ENCODE measurements around the gene HTT. TPM values are rescaled to one million over a fixed set of nuclear protein-coding genes. Genes with fewer than 3 reads are reported as not detected.

HTT gene
- polyA plus RNA-seq, 4 donors: 28.6 to 41.3 (median 33.3) TPM

- DNase-seq (ENCODE audit: low read depth in 4 of 4, low spot score in 2 of 4): no peak
Observed at GRCh38 chr4:3284734-3285557, 210.5 kb downstream of the HTT start.

GRCh38 chr4:3285558-3286334 is 211.3 kb downstream of the HTT start:
- no peak for DNase-seq (ENCODE audit: low read depth in 4 of 4, low spot score in 2 of 4)

GRCh38 chr4:3286335-3287175 is 212.1 kb downstream of the HTT start:
- DNase-seq (ENCODE audit: low read depth in 4 of 4, low spot score in 2 of 4): no peak

- DNase-seq (ENCODE audit: low read depth in 4 of 4, low spot score in 2 of 4): no peak
Observed at GRCh38 chr4:3287271-3287971, 212.9 kb downstream of the HTT start.

- DNase-seq (ENCODE audit: low read depth in 4 of 4, low spot score in 2 of 4): no peak
Observed at GRCh38 chr4:3287972-3288570, 213.6 kb downstream of the HTT start.

GRCh38 chr4:3288571-3289094 is 214.2 kb downstream of the HTT start:
- DNase-seq (ENCODE audit: low read depth in 4 of 4, low spot score in 2 of 4): no peak

GRCh38 chr4:3290476-3290875 is 216.0 kb downstream of the HTT start:
- DNase-seq (ENCODE audit: low read depth in 4 of 4, low spot score in 2 of 4): no peak

GRCh38 chr4:3290889-3291321 is 216.4 kb downstream of the HTT start:
- DNase-seq (ENCODE audit: low read depth in 4 of 4, low spot score in 2 of 4): no peak

GRCh38 chr4:3291411-3291968 is 217.0 kb downstream of the HTT start:
- DNase-seq (ENCODE audit: low read depth in 4 of 4, low spot score in 2 of 4): no peak

- no peak for DNase-seq (ENCODE audit: low read depth in 4 of 4, low spot score in 2 of 4)
Observed at GRCh38 chr4:3291969-3292570, 217.6 kb downstream of the HTT start.

- DNase-seq (ENCODE audit: low read depth in 4 of 4, low spot score in 2 of 4): peak in 3 of 4 donors; percentile 70 to 85 (median 78)
Observed at GRCh38 chr4:3292571-3293400, 218.3 kb downstream of the HTT start, which contains the start of gene RGS12. TSS of gene RGS12 (plus strand) at chr4:3293021. CDS start at chr4:3316171, 23,150 bp downstream.

Other genes with a start within 250 kb of the HTT start
- 100 to 1,000 TPM; 233 to 278 (median 262) TPM for gene ADD1, start 230.8 kb upstream of the HTT start, polyA plus RNA-seq (ENCODE audit: insufficient read length in 4 of 4)
- 10 to 100 TPM; 28.6 to 31.9 (median 29.3) TPM for gene NOP14, start 111.3 kb upstream of the HTT start, polyA plus RNA-seq (ENCODE audit: insufficient read length in 4 of 4)
- 10 to 100 TPM in 1 of 4 donors, 1 to 10 TPM in 3; 7.6 to 12.1 (median 8.9) TPM for gene GRK4, start 111.1 kb upstream of the HTT start, polyA plus RNA-seq (ENCODE audit: insufficient read length in 4 of 4)
- gene HTT-AS, start 143 bp upstream of the HTT start, polyA plus RNA-seq (ENCODE audit: insufficient read length in 4 of 4): not detected
- 1 to 10 TPM in 1 of 4 donors, under 1 TPM in 3; 0.21 to 1.2 (median 0.60) TPM for gene MSANTD1, start 174.5 kb downstream of the HTT start, polyA plus RNA-seq (ENCODE audit: insufficient read length in 4 of 4)
- 10 to 100 TPM; 31.4 to 64.4 (median 50.5) TPM for gene RGS12, start 218.3 kb downstream of the HTT start, polyA plus RNA-seq (ENCODE audit: insufficient read length in 4 of 4)